Measurements from ENCODE around the gene CDKN1C. TPM values are rescaled to one million over a fixed set of nuclear protein-coding genes. Genes with fewer than 3 reads are reported as not detected.

The CDKN1C gene
- polyA plus RNA-seq, 1 donor from 2014 or later: 36.7 TPM

DNA sequence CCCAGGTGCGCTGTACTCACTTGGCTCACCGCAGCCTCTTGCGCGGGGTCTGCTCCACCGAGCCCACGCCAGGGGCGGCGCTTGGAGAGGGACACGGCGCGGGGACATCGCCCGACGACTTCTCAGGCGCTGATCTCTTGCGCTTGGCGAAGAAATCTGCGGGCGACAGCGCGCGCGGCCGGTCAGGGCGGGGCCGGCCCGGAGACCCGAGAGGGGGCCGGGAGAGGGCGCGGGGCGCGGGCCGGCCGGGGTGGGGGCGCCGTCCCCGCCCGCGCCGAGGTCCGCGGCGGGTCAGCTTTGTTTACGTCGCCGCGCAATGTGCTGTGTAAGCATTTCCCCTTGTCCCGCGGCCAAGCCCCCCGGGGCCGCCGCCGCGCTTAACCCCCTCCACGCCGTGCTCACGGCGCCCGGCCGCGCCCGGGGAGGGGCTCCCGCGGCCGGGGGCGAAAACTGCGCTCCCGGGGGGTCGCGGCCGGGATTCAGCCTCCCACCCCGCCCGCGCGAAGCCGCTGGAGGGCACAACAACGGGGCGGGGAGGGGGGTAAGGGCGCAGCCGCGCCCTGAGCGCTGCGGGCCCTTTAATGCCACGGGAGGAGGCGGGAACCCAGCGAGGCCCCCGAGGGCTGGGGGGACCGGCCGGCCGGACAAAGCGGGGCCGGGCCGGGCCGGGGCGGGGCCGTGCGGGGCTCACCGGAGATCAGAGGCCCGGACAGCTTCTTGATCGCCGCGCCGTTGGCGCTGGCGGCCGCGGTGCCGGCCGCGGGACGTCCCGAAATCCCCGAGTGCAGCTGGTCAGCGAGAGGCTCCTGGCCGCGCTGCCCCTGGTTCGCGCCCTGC, 1.4 kb downstream of the CDKN1C start:
- no peaks in the 10 kb centered on the region for H3K9me3 ChIP-seq (ENCODE audit: low read length)
- H3K27me3 ChIP-seq (ENCODE audit: insufficient read depth, low read depth, low read length): peaks cover 5% of the 10 kb centered on the region
- peak overlapping the region; percentile 68 for H3K9ac ChIP-seq (ENCODE audit: low read length)
- no peaks in the 10 kb centered on the region for H3K36me3 ChIP-seq (ENCODE audit: insufficient read depth, low read length)
- peak overlapping the region; percentile 62 for H3K4me2 ChIP-seq (ENCODE audit: low read length)
- no peak overlapping the region for H2AFZ ChIP-seq (ENCODE audit: low read depth, low read length)
- peak overlapping the region; percentile 69 for H3K4me3 ChIP-seq (ENCODE audit: low read length)
- H4K20me1 ChIP-seq (ENCODE audit: insufficient read depth): no peaks in the 10 kb centered on the region
- no peak for TF ChIP-seq SMC3 (conservative IDR thresholded peaks at IDR 0.05; ENCODE audit: poor library complexity)
- TF ChIP-seq, protein P1, sequence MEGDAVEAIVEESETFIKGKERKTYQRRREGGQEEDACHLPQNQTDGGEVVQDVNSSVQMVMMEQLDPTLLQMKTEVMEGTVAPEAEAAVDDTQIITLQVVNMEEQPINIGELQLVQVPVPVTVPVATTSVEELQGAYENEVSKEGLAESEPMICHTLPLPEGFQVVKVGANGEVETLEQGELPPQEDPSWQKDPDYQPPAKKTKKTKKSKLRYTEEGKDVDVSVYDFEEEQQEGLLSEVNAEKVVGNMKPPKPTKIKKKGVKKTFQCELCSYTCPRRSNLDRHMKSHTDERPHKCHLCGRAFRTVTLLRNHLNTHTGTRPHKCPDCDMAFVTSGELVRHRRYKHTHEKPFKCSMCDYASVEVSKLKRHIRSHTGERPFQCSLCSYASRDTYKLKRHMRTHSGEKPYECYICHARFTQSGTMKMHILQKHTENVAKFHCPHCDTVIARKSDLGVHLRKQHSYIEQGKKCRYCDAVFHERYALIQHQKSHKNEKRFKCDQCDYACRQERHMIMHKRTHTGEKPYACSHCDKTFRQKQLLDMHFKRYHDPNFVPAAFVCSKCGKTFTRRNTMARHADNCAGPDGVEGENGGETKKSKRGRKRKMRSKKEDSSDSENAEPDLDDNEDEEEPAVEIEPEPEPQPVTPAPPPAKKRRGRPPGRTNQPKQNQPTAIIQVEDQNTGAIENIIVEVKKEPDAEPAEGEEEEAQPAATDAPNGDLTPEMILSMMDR (IDR thresholded peaks at IDR 0.05; ENCODE audit: poor library complexity, severe bottlenecking): no peak
- TF ChIP-seq EP300 (conservative IDR thresholded peaks at IDR 0.05; ENCODE audit: poor library complexity, severe bottlenecking): no peak
- peak; percentile 13 for TF ChIP-seq MXI1 (conservative IDR thresholded peaks at IDR 0.05; ENCODE audit: poor library complexity, severe bottlenecking)
- TF ChIP-seq POLR2AphosphoS5 (IDR thresholded peaks at IDR 0.05): peak; percentile 5
- TF ChIP-seq TAF1 (IDR thresholded peaks at IDR 0.05; ENCODE audit: low read depth): no peak
- TF ChIP-seq, protein P2, sequence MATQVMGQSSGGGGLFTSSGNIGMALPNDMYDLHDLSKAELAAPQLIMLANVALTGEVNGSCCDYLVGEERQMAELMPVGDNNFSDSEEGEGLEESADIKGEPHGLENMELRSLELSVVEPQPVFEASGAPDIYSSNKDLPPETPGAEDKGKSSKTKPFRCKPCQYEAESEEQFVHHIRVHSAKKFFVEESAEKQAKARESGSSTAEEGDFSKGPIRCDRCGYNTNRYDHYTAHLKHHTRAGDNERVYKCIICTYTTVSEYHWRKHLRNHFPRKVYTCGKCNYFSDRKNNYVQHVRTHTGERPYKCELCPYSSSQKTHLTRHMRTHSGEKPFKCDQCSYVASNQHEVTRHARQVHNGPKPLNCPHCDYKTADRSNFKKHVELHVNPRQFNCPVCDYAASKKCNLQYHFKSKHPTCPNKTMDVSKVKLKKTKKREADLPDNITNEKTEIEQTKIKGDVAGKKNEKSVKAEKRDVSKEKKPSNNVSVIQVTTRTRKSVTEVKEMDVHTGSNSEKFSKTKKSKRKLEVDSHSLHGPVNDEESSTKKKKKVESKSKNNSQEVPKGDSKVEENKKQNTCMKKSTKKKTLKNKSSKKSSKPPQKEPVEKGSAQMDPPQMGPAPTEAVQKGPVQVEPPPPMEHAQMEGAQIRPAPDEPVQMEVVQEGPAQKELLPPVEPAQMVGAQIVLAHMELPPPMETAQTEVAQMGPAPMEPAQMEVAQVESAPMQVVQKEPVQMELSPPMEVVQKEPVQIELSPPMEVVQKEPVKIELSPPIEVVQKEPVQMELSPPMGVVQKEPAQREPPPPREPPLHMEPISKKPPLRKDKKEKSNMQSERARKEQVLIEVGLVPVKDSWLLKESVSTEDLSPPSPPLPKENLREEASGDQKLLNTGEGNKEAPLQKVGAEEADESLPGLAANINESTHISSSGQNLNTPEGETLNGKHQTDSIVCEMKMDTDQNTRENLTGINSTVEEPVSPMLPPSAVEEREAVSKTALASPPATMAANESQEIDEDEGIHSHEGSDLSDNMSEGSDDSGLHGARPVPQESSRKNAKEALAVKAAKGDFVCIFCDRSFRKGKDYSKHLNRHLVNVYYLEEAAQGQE (IDR thresholded peaks at IDR 0.05; ENCODE audit: borderline replicate concordance): no peak
- no peak for TF ChIP-seq EZH2 (IDR thresholded peaks at IDR 0.05; ENCODE audit: borderline replicate concordance, insufficient read depth, low read length, poor library complexity, severe bottlenecking)
- no peak for TF ChIP-seq RAD21 (conservative IDR thresholded peaks at IDR 0.05)
- no peak overlapping the region for H3K27ac ChIP-seq (ENCODE audit: low read length)
- H3F3A ChIP-seq (ENCODE audit: insufficient read depth, low read length, poor library complexity, severe bottlenecking): no peaks in the 10 kb centered on the region
- H3K9me2 ChIP-seq (ENCODE audit: insufficient read depth, low read length): no peaks in the 10 kb centered on the region
- H3K79me2 ChIP-seq (replicated peaks; ENCODE audit: insufficient read depth, low read length): peaks cover 10% of the 10 kb centered on the region

DNA sequence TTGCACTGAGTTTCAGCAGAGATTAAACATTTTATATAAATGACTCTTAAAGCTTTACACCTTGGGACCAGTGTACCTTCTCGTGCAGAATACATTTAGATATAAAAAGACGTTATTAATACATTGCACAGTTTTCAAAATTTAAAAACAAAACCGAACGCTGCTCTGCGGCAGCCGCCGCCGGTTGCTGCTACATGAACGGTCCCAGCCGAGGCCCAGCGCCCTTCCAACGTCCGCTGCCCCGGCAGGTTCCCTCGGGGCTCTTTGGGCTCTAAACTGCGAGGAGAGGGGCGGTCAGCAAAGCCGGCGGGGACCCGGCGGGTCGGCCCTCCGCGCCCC, 2.0 kb downstream of the CDKN1C start:
- H3K4me2 ChIP-seq (ENCODE audit: low read length): peak overlapping the region; percentile 62
- TF ChIP-seq, protein P2 (IDR thresholded peaks at IDR 0.05; ENCODE audit: borderline replicate concordance): no peak
- TF ChIP-seq POLR2AphosphoS5 (IDR thresholded peaks at IDR 0.05) (no peak), MXI1 (conservative IDR thresholded peaks at IDR 0.05; ENCODE audit: poor library complexity, severe bottlenecking) (no peak), RAD21 (conservative IDR thresholded peaks at IDR 0.05) (no peak), SMC3 (conservative IDR thresholded peaks at IDR 0.05; ENCODE audit: poor library complexity) (no peak), EP300 (conservative IDR thresholded peaks at IDR 0.05; ENCODE audit: poor library complexity, severe bottlenecking) (no peak), EZH2 (IDR thresholded peaks at IDR 0.05; ENCODE audit: borderline replicate concordance, insufficient read depth, low read length, poor library complexity, severe bottlenecking) (no peak), TAF1 (IDR thresholded peaks at IDR 0.05; ENCODE audit: low read depth) (no peak)
- TF ChIP-seq, protein P1 (IDR thresholded peaks at IDR 0.05; ENCODE audit: poor library complexity, severe bottlenecking): no peak
- H3F3A ChIP-seq (ENCODE audit: insufficient read depth, low read length, poor library complexity, severe bottlenecking): no peaks in the 10 kb centered on the region
- H3K4me3 ChIP-seq (ENCODE audit: low read length): peak overlapping the region; percentile 69
- H4K20me1 ChIP-seq (ENCODE audit: insufficient read depth): no peaks in the 10 kb centered on the region
- H3K36me3 ChIP-seq (ENCODE audit: insufficient read depth, low read length): no peaks in the 10 kb centered on the region
- H3K27ac ChIP-seq (ENCODE audit: low read length): no peak overlapping the region
- H3K27me3 ChIP-seq (ENCODE audit: insufficient read depth, low read depth, low read length): peaks cover 5% of the 10 kb centered on the region
- no peaks in the 10 kb centered on the region for H3K9me3 ChIP-seq (ENCODE audit: low read length)
- peaks cover 10% of the 10 kb centered on the region for H3K79me2 ChIP-seq (replicated peaks; ENCODE audit: insufficient read depth, low read length)
- no peak overlapping the region for H2AFZ ChIP-seq (ENCODE audit: low read depth, low read length)
- no peaks in the 10 kb centered on the region for H3K9me2 ChIP-seq (ENCODE audit: insufficient read depth, low read length)
- peak overlapping the region; percentile 53 for H3K9ac ChIP-seq (ENCODE audit: low read length)

All from neural cell (in vitro differentiated cells).